CD4-positive, alpha-beta T cell (primary cell): Measurements from ENCODE around the gene CCSER1. TPM values are rescaled to one million over a fixed set of nuclear protein-coding genes. Genes with fewer than 3 reads are reported as not detected.

ENCODE experiments used
- ATAC-seq: fragments of 200-7000 bp; cut with Tn5 transposase; one replicate; pipeline ENCODE4 v1.10.0; 2022; ENCODE audit warnings: mild to moderate bottlenecking; ENCODE audit not compliant: poor library complexity
- CTCF ChIA-PET: fragments of 350-600 bp; sonication (Branson Sonifier 250); formaldehyde crosslinking; loops from one replicate; lab custom pipeline; 2021; ENCODE audit warnings: antibody characterized with exemption, inconsistent platforms; lab: Charles Lee
- POLR2A ChIA-PET: fragments of 350-600 bp; sonication (Branson Sonifier 250); formaldehyde crosslinking; loops from one replicate; lab custom pipeline; 2021; ENCODE audit warnings: antibody characterized with exemption, inconsistent platforms; lab: Charles Lee
- DNase-seq, 14 experiments: peaks; one replicate each; pipeline ENCODE4 v3.0.0-alpha.2; 2013 to 2020; ENCODE audit warnings: mixed read lengths in 2 of 14
- H3K27ac ChIP-seq, 2 donors: one replicate each; pipeline versions ENCODE4 v1.5.1 to v1.7.0; 2013; ENCODE audit warnings: low read length in 2 of 2, low read depth in 1 of 2, mild to moderate bottlenecking in 1 of 2
- H3K27me3 ChIP-seq, 2 experiments: 1 replicate in 1 of 2; 2 replicates in 1 of 2; pipeline versions ENCODE4 v1.6.1 to v1.7.0; 2013; ENCODE audit warnings: low read length in 2 of 2, control low read depth in 1 of 2, mild to moderate bottlenecking in 1 of 2, moderate library complexity in 1 of 2; ENCODE audit not compliant: insufficient read depth in 2 of 2, control insufficient read depth in 1 of 2
- H3K36me3 ChIP-seq: one replicate; pipeline ENCODE4 v1.6.1; 2013; ENCODE audit warnings: low read length, control low read depth; ENCODE audit not compliant: insufficient read depth
- H3K4me1 ChIP-seq: one replicate; pipeline ENCODE4 v1.6.1; 2013; ENCODE audit warnings: low read length, control low read depth; ENCODE audit not compliant: insufficient read depth
- H3K4me3 ChIP-seq: one replicate; pipeline ENCODE4 v1.5.1; 2013; ENCODE audit warnings: mild to moderate bottlenecking, low read length, moderate library complexity
- H3K9me3 ChIP-seq, 2 experiments: 1 replicate in 1 of 2; 2 replicates in 1 of 2; pipeline versions ENCODE4 v1.6.1 to v1.7.0; 2013; ENCODE audit warnings: low read length in 2 of 2, mild to moderate bottlenecking in 2 of 2, control low read depth in 1 of 2, moderate library complexity in 1 of 2; ENCODE audit not compliant: control insufficient read depth in 1 of 2, insufficient read depth in 1 of 2
- H3K27ac Mint-ChIP-seq: one replicate; pipeline ENCODE4 v1.8.0; 2020; ENCODE audit warnings: mixed read lengths
- H3K27me3 Mint-ChIP-seq: one replicate; pipeline ENCODE4 v1.8.0; 2021; ENCODE audit warnings: mixed read lengths
- H3K36me3 Mint-ChIP-seq: one replicate; pipeline ENCODE4 v1.8.0; 2021; ENCODE audit warnings: low read depth, mixed read lengths
- H3K4me1 Mint-ChIP-seq: one replicate; pipeline ENCODE4 v1.8.0; 2021; ENCODE audit warnings: low read depth, mixed read lengths
- H3K4me3 Mint-ChIP-seq: one replicate; pipeline ENCODE4 v1.8.0; 2020; ENCODE audit warnings: mild to moderate bottlenecking, mixed read lengths
- H3K9me3 Mint-ChIP-seq: one replicate; pipeline ENCODE4 v1.8.0; 2020; ENCODE audit warnings: mixed read lengths
- intact Hi-C, 2 experiments: fragments of 100-400 bp; cut with DNase I in 1 of 2; cut with micrococcal nuclease in 1 of 2; formaldehyde crosslinking; loops; one replicate each; pipeline versions ENCODE4 v1.15.1 to v1.9.0; 2023 to 2025; cut with DNase I, micrococcal nuclease
- total RNA-seq, 174 experiments: library from RNA in 2 of 174; stranded (reverse) in 2 of 174; gene quantifications; one replicate each; pipeline ENCODE4 v1.2.3 and lab custom pipeline; 2021 to 2026
- TF ChIP-seq, protein P1 (sequence below): fragments of 200-600 bp; IDR thresholded peaks from one replicate; pipeline ENCODE4 v1.8.0; 2022; ENCODE audit warnings: antibody characterized with exemption, mild to moderate bottlenecking

CCSER1 gene
- total RNA-seq, 2 experiments from 2014 or later, result 0.36 to 0.71 TPM

GRCh38 chr4:90996813-90997212 is 869.6 kb downstream of the CCSER1 start:
- POLR2A ChIA-PET, result no interaction called here
- Mint-ChIP-seq H3K36me3 (no peaks in the 10 kb centered on the region), H3K9me3 (no peaks in the 10 kb centered on the region), H3K4me1 (no peaks in the 10 kb centered on the region), H3K27ac (no peak overlapping the region), H3K4me3 (no peak overlapping the region), H3K27me3 (no peaks in the 10 kb centered on the region)
- ATAC-seq (no peak), DNase-seq (no peak)
- intact Hi-C loops, result no loop called here
- TF ChIP-seq, protein P1, sequence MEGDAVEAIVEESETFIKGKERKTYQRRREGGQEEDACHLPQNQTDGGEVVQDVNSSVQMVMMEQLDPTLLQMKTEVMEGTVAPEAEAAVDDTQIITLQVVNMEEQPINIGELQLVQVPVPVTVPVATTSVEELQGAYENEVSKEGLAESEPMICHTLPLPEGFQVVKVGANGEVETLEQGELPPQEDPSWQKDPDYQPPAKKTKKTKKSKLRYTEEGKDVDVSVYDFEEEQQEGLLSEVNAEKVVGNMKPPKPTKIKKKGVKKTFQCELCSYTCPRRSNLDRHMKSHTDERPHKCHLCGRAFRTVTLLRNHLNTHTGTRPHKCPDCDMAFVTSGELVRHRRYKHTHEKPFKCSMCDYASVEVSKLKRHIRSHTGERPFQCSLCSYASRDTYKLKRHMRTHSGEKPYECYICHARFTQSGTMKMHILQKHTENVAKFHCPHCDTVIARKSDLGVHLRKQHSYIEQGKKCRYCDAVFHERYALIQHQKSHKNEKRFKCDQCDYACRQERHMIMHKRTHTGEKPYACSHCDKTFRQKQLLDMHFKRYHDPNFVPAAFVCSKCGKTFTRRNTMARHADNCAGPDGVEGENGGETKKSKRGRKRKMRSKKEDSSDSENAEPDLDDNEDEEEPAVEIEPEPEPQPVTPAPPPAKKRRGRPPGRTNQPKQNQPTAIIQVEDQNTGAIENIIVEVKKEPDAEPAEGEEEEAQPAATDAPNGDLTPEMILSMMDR, result no peak
- Histone ChIP-seq H3K9me3 (no peaks in the 10 kb centered on the region), H3K4me1 (no peaks in the 10 kb centered on the region), H3K36me3 (no peaks in the 10 kb centered on the region), H3K27me3 (no peaks in the 10 kb centered on the region), H3K27ac (no peak overlapping the region), H3K4me3 (no peak overlapping the region)
- CTCF ChIA-PET, result no interaction called here

GRCh38 chr4:91015861-91016260 is 888.7 kb downstream of the CCSER1 start:
- Histone ChIP-seq H3K4me1 (no peaks in the 10 kb centered on the region), H3K36me3 (no peaks in the 10 kb centered on the region), H3K9me3 (peaks cover 0 to 9% of the 10 kb centered on the region in 2 experiments), H3K4me3 (no peak overlapping the region), H3K27ac (no peak overlapping the region), H3K27me3 (no peaks in the 10 kb centered on the region)
- intact Hi-C loops, result no loop called here
- TF ChIP-seq, protein P1, result no peak
- Mint-ChIP-seq H3K4me1 (no peaks in the 10 kb centered on the region), H3K27ac (no peak overlapping the region), H3K27me3 (no peaks in the 10 kb centered on the region), H3K4me3 (no peak overlapping the region), H3K36me3 (no peaks in the 10 kb centered on the region), H3K9me3 (peaks cover 2% of the 10 kb centered on the region)
- CTCF ChIA-PET, result no interaction called here
- POLR2A ChIA-PET, result no interaction called here
- DNase-seq, result no peak
- no peak for ATAC-seq

DNA sequence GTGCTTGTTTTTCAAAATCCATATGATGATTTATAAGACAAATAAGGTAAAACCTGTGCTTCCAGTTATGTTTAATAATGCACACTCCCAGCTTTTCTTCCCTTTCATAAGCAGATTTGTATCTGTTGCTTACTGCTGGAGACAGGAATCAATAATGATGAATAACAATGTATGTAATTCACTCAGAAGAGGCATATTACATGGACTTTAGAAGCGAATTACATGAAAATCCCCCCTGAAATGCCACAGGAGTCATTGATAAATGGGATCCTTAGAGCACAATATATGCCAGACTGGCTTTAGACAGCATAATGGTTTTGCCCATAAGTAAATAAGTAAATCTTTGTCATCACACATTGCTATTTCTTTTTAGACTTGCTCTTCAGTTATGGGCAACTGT is 892.3 kb downstream of the CCSER1 start:
- Histone ChIP-seq H3K27ac (no peak overlapping the region), H3K4me3 (no peak overlapping the region), H3K9me3 (no peaks in the 10 kb centered on the region), H3K36me3 (no peaks in the 10 kb centered on the region), H3K4me1 (no peaks in the 10 kb centered on the region), H3K27me3 (no peaks in the 10 kb centered on the region)
- H3K4me3 Mint-ChIP-seq, result no peak overlapping the region
- H3K36me3 Mint-ChIP-seq, result no peaks in the 10 kb centered on the region
- POLR2A ChIA-PET, result no interaction called here
- intact Hi-C loops, result no loop called here
- DNase-seq (no peak), ATAC-seq (no peak)
- no peak overlapping the region for H3K27ac Mint-ChIP-seq
- TF ChIP-seq, protein P1, result no peak
- CTCF ChIA-PET, result no interaction called here
- H3K27me3 Mint-ChIP-seq, result no peaks in the 10 kb centered on the region
- H3K4me1 Mint-ChIP-seq, result no peaks in the 10 kb centered on the region
- H3K9me3 Mint-ChIP-seq, result peaks cover 2% of the 10 kb centered on the region
